GM12874 (cell line): ENCODE measurements around the gene PDE11A.

Experiments used
- CTCF ChIP-seq: IDR thresholded peaks from 2 replicates; pipeline ENCODE4 v1.5.1; 2011; ENCODE audit warnings: low read depth, mild to moderate bottlenecking, control low read depth, low read length, moderate library complexity; ENCODE audit not compliant: insufficient read depth

The PDE11A gene

GRCh38 chr2:177680866-177681712 lies 391.5 kb downstream of the PDE11A start:
- no peak for TF ChIP-seq CTCF

GRCh38 chr2:177679611-177680605 lies 392.7 kb downstream of the PDE11A start:
- TF ChIP-seq CTCF: no peak

GRCh38 chr2:177678939-177679338 lies 393.6 kb downstream of the PDE11A start:
- TF ChIP-seq CTCF: no peak

GRCh38 chr2:177676636-177677035 lies 395.9 kb downstream of the PDE11A start:
- TF ChIP-seq CTCF: no peak

- no peak for TF ChIP-seq CTCF
Observed at GRCh38 chr2:177675825-177676224, 396.8 kb downstream of the PDE11A start.

- no peak for TF ChIP-seq CTCF
Observed at GRCh38 chr2:177675350-177675821, 397.2 kb downstream of the PDE11A start.
